GM12878 (cell line): ENCODE results near the gene TCP11.

Source experiments
- EP300 ChIP-seq, 2 experiments: fragments of 150-350 bp in 1 of 2; IDR thresholded peaks; 2 replicates each; pipeline ENCODE4 v1.6.1; 2011 to 2012; ENCODE audit warnings: low read depth in 2 of 2, low read length in 2 of 2, borderline replicate concordance in 1 of 2, improper control_type of control experiment in 1 of 2, inconsistent platforms in 1 of 2; ENCODE audit not compliant: control insufficient read depth in 1 of 2
- EZH2 ChIP-seq: IDR thresholded peaks from 2 replicates; pipeline ENCODE4 v1.6.1; 2012; ENCODE audit warnings: low read depth, mild to moderate bottlenecking, control low read depth, inconsistent platforms, low read length, borderline replicate concordance; ENCODE audit not compliant: control insufficient read depth
- NRF1 ChIP-seq: conservative IDR thresholded peaks from 2 replicates; pipeline ENCODE4 v1.6.1; 2011; ENCODE audit warnings: mild to moderate bottlenecking, low read depth, low read length, improper control_type of control experiment
- POLR2A ChIP-seq: IDR thresholded peaks from 2 replicates; pipeline ENCODE4 v1.6.1; 2011; ENCODE audit warnings: low read depth, mild to moderate bottlenecking, low read length
- POLR2AphosphoS5 ChIP-seq: IDR thresholded peaks from 2 replicates; pipeline ENCODE4 v1.6.1; 2011; ENCODE audit warnings: mild to moderate bottlenecking, low read length, inconsistent platforms
- STAT3 ChIP-seq: IDR thresholded peaks from 2 replicates; pipeline ENCODE4 v1.6.1; 2011; ENCODE audit warnings: low read depth, low read length, improper control_type of control experiment
- ZNF384 ChIP-seq: IDR thresholded peaks from 2 replicates; pipeline ENCODE4 v1.6.1; 2012; ENCODE audit warnings: low read depth, mild to moderate bottlenecking, low read length, improper control_type of control experiment, borderline replicate concordance
- TF ChIP-seq, protein P1 (sequence below), 3 experiments: IDR thresholded peaks in 2 of 3; conservative IDR thresholded peaks in 1 of 3; 2 replicates each; pipeline ENCODE4 v1.5.1; 2011; ENCODE audit warnings: low read depth in 3 of 3, low read length in 3 of 3, mild to moderate bottlenecking in 3 of 3, control low read depth in 2 of 3, moderate library complexity in 2 of 3, inconsistent platforms in 1 of 3, mixed read lengths in 1 of 3; ENCODE audit not compliant: control insufficient read depth in 2 of 3, insufficient read depth in 1 of 3; ENCODE audit errors: extremely low read depth in 1 of 3
- TF ChIP-seq, protein P2 (sequence below): IDR thresholded peaks from 2 replicates; pipeline ENCODE4 v1.6.1; 2011; ENCODE audit warnings: low read depth, low read length, improper control_type of control experiment, borderline replicate concordance
- TF ChIP-seq, protein P3 (sequence below): IDR thresholded peaks from 2 replicates; pipeline ENCODE4 v1.6.1; 2012; ENCODE audit warnings: low read depth, low read length, improper control_type of control experiment

DNA sequence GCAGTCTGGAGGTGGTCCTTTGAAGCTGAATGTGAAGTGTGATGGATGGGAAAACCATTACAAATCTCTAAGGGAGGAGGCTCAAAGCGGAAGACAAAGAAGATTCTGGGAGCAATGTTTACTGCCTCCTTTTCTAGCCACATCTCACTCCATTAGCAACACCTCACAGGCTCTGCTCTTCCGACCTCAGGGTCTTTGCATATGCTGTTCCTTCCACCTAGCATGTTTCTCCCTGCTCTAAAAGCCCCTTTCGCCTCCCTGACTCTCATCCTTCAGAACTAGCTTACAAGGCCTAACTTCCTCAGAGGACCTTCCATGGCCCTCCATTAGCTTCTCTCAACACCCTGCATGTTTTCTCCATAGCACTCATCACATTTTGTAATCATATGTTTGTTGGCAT lies 4.6 kb upstream of the TCP11 start:
- no peak for TF ChIP-seq NRF1
- no peak for TF ChIP-seq EZH2
- TF ChIP-seq, protein P1, sequence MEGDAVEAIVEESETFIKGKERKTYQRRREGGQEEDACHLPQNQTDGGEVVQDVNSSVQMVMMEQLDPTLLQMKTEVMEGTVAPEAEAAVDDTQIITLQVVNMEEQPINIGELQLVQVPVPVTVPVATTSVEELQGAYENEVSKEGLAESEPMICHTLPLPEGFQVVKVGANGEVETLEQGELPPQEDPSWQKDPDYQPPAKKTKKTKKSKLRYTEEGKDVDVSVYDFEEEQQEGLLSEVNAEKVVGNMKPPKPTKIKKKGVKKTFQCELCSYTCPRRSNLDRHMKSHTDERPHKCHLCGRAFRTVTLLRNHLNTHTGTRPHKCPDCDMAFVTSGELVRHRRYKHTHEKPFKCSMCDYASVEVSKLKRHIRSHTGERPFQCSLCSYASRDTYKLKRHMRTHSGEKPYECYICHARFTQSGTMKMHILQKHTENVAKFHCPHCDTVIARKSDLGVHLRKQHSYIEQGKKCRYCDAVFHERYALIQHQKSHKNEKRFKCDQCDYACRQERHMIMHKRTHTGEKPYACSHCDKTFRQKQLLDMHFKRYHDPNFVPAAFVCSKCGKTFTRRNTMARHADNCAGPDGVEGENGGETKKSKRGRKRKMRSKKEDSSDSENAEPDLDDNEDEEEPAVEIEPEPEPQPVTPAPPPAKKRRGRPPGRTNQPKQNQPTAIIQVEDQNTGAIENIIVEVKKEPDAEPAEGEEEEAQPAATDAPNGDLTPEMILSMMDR (IDR thresholded peaks at IDR 0.05 in 2 of 3, conservative IDR thresholded peaks at IDR 0.05 in 1 of 3; ENCODE audit: control insufficient read depth in 2 of 3, extremely low read depth in 1 of 3, insufficient read depth in 1 of 3, low read depth in 3 of 3, low read length in 3 of 3) = no peak
- TF ChIP-seq, protein P2, sequence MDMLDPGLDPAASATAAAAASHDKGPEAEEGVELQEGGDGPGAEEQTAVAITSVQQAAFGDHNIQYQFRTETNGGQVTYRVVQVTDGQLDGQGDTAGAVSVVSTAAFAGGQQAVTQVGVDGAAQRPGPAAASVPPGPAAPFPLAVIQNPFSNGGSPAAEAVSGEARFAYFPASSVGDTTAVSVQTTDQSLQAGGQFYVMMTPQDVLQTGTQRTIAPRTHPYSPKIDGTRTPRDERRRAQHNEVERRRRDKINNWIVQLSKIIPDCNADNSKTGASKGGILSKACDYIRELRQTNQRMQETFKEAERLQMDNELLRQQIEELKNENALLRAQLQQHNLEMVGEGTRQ = no peak
- no peak for TF ChIP-seq EP300 (IDR thresholded peaks at IDR 0.05; ENCODE audit: borderline replicate concordance in 1 of 2, control insufficient read depth in 1 of 2, low read depth in 2 of 2, low read length in 2 of 2)
- TF ChIP-seq POLR2AphosphoS5 = no peak
- no peak for TF ChIP-seq ZNF384
- no peak for TF ChIP-seq POLR2A
- TF ChIP-seq, protein P3, sequence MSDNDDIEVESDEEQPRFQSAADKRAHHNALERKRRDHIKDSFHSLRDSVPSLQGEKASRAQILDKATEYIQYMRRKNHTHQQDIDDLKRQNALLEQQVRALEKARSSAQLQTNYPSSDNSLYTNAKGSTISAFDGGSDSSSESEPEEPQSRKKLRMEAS = no peak
- no peak for TF ChIP-seq STAT3
